HepG2 (cell line): Measurements from ENCODE around the gene ACD. TPM values are rescaled to one million over a fixed set of nuclear protein-coding genes. Genes with fewer than 3 reads are reported as not detected.

Experiments
- ATAC-seq: fragments of 200-7000 bp; cut with Tn5 transposase; 3 replicates; pipeline ENCODE4 v1.9.1; 2020; ENCODE audit warnings: mild to moderate bottlenecking, moderate library complexity
- BruUV-seq: library from RNA; stranded (reverse); fragments of 400-500 nt; replicated peaks from 2 replicates; lab custom pipeline; 2021; lab: Mats Ljungman, UMichigan
- CTCF ChIA-PET: fragments of 300-600 bp; formaldehyde crosslinking; extraction: SDS; loops from one replicate; lab custom pipeline; 2021; ENCODE audit warnings: low total read pairs, inconsistent platforms, low intra/inter-chr PET ratio; lab: Yijun Ruan, JAX
- POLR2A ChIA-PET: fragments of 350-600 bp; sonication (Branson Sonifier 250); formaldehyde crosslinking; loops from one replicate; lab custom pipeline; 2020; ENCODE audit warnings: antibody characterized with exemption, inconsistent platforms; lab: Yijun Ruan, JAX
- DNase-seq: peaks from one replicate; pipeline ENCODE4 v3.0.0-alpha.2; 2015; ENCODE audit warnings: low spot score
- FAIRE-seq: peaks from 3 replicates; lab custom pipeline; 2011; peaks lifted over from hg19 to GRCh38; lab: Jason Lieb, UNC
- H2AFZ ChIP-seq: one replicate; pipeline ENCODE4 v1.6.1; 2011; ENCODE audit warnings: low read length, inconsistent platforms
- H3K27ac ChIP-seq: fragments of 300-600 bp; 3 replicates; pipeline ENCODE4 v1.8.0; 2011; ENCODE audit warnings: mixed run types, mild to moderate bottlenecking, mixed read lengths, low read length, inconsistent platforms; ENCODE audit not compliant: insufficient read depth; ENCODE audit errors: extremely low read length
- H3K27me3 ChIP-seq, 2 experiments: fragments of 200-600 bp in 1 of 2; 2 replicates in 1 of 2; 3 replicates in 1 of 2; pipeline versions ENCODE4 v1.6.0 to v1.8.0; 2011; ENCODE audit warnings: low read length in 2 of 2, mild to moderate bottlenecking in 2 of 2, moderate library complexity in 2 of 2, inconsistent platforms in 1 of 2; ENCODE audit not compliant: insufficient read depth in 2 of 2, control insufficient read depth in 1 of 2
- H3K36me3 ChIP-seq, 2 experiments: fragments of 200-600 bp in 1 of 2; replicated peaks in 1 of 2; 2 replicates in 1 of 2; 3 replicates in 1 of 2; pipeline versions ENCODE4 v1.5.1 to v1.8.0; 2011; ENCODE audit warnings: low read length in 2 of 2, inconsistent platforms in 1 of 2; ENCODE audit not compliant: insufficient read depth in 2 of 2, control insufficient read depth in 1 of 2
- H3K4me1 ChIP-seq: 2 replicates; pipeline ENCODE4 v1.5.1; 2012; ENCODE audit warnings: low read length, inconsistent platforms; ENCODE audit not compliant: insufficient read depth
- H3K4me2 ChIP-seq: 2 replicates; pipeline ENCODE4 v1.6.0; 2011; ENCODE audit warnings: low read depth, low read length, inconsistent platforms
- H3K4me3 ChIP-seq, 3 experiments: fragments of 200-600 bp in 1 of 3; sonication (generic), shearing (Covaris generic) in 1 of 3; replicated peaks in 1 of 3; 2 replicates each; pipeline ENCODE4 v1.5.1; 2011 to 2016; ENCODE audit warnings: low read length in 3 of 3, inconsistent platforms in 2 of 3, low read depth in 2 of 3, mild to moderate bottlenecking in 2 of 3, control low read depth in 1 of 3, mixed read lengths in 1 of 3; ENCODE audit not compliant: insufficient read depth in 1 of 3
- H3K79me2 ChIP-seq: one replicate; pipeline ENCODE4 v1.6.1; 2011; ENCODE audit warnings: low read length, inconsistent platforms; ENCODE audit not compliant: insufficient read depth
- H3K9ac ChIP-seq: 2 replicates; pipeline ENCODE4 v1.6.0; 2011; ENCODE audit warnings: mild to moderate bottlenecking, low read depth, low read length, inconsistent platforms; ENCODE audit not compliant: insufficient read depth
- H3K9me3 ChIP-seq: 2 replicates; pipeline ENCODE4 v1.5.1; 2012; ENCODE audit warnings: mild to moderate bottlenecking, low read length
- H4K20me1 ChIP-seq: 2 replicates; pipeline ENCODE4 v1.6.0; 2011; ENCODE audit warnings: inconsistent platforms, mild to moderate bottlenecking, low read length, moderate library complexity; ENCODE audit not compliant: insufficient read depth
- ATF5 ChIP-seq: sonication (generic); formaldehyde crosslinking; IDR thresholded peaks from 2 replicates; pipeline ENCODE4 v1.4.0; 2020; ENCODE audit warnings: mild to moderate bottlenecking, low read depth, missing genetic modification reagents
- BCL6 ChIP-seq: IDR thresholded peaks from 2 replicates; pipeline ENCODE4 v1.6.1; 2016; ENCODE audit warnings: missing genetic modification reagents, missing compliant biosample characterization
- CENPX ChIP-seq: sonication (generic); formaldehyde crosslinking; IDR thresholded peaks from 2 replicates; pipeline ENCODE4 v1.9.0; 2021; ENCODE audit warnings: mild to moderate bottlenecking, missing genetic modification reagents, moderate library complexity
- FOXM1 ChIP-seq: sonication (generic); formaldehyde crosslinking; IDR thresholded peaks from 2 replicates; pipeline ENCODE4 v1.5.0; 2020; ENCODE audit warnings: missing genetic modification reagents
- HMG20A ChIP-seq: IDR thresholded peaks from 2 replicates; pipeline ENCODE4 v1.6.1; 2016; ENCODE audit warnings: borderline replicate concordance
- HNRNPL ChIP-seq: fragments of 200-400 bp; formaldehyde crosslinking; IDR thresholded peaks from 2 replicates; pipeline ENCODE4 v1.6.1; 2017; ENCODE audit warnings: mild to moderate bottlenecking, low read depth, low read length
- MAFG ChIP-seq: sonication (generic); formaldehyde crosslinking; IDR thresholded peaks from 2 replicates; pipeline ENCODE4 v1.5.1; 2020; ENCODE audit warnings: mild to moderate bottlenecking, missing genetic modification reagents
- MXI1 ChIP-seq: IDR thresholded peaks from 3 replicates; pipeline ENCODE4 v1.6.1; 2012; ENCODE audit warnings: low read depth, low read length, inconsistent platforms, borderline replicate concordance
- PRDM10 ChIP-seq: sonication (generic); formaldehyde crosslinking; IDR thresholded peaks from 2 replicates; pipeline ENCODE4 v1.4.0; 2020; ENCODE audit warnings: low read depth, missing genetic modification reagents
- THAP8 ChIP-seq: sonication (generic); formaldehyde crosslinking; IDR thresholded peaks from 2 replicates; pipeline ENCODE4 v1.5.1; 2020; ENCODE audit warnings: missing genetic modification reagents, mild to moderate bottlenecking, borderline replicate concordance
- ZNF572 ChIP-seq: sonication (generic); formaldehyde crosslinking; IDR thresholded peaks from 2 replicates; pipeline ENCODE4 v1.5.1; 2020; ENCODE audit warnings: mild to moderate bottlenecking, missing genetic modification reagents
- ZSCAN25 ChIP-seq: sonication (generic); formaldehyde crosslinking; IDR thresholded peaks from 2 replicates; pipeline ENCODE4 v1.8.0; 2022; ENCODE audit warnings: mild to moderate bottlenecking, missing genetic modification reagents
- WGBS: methylation state at CpG from one replicate; pipeline ENCODE4 v1.1.6; 2017; ENCODE audit warnings: low lambda C conversion rate; 5-methylcytosine and 5-hydroxymethylcytosine counted together
- in situ Hi-C: cut with HindIII; loops from 2 replicates; pipeline ENCODE4 v1.10.0; 2017; ENCODE audit warnings: low pct_unique_long_range_greater_than_20kb; ENCODE audit not compliant: extremely low pct_ligation_motif_present
- intact Hi-C: fragments of 100-400 bp; cut with micrococcal nuclease; formaldehyde crosslinking; loops from one replicate; pipeline ENCODE4 v1.10.0; 2022; ENCODE audit not compliant: unreplicated experiment
- polyA plus RNA-seq, 8 experiments: library from polyadenylated mRNA; depleted of rRNA in 3 of 8; stranded (reverse) in 7 of 8; unstranded in 1 of 8; fragments of >200 nt; fragmentation: Illumina TruSeq in 4 of 8; extraction: Trizol in 4 of 8; gene quantifications; 2 replicates each; pipeline versions ENCODE4 v1.2.1 to v1.2.3, GENCODE V29; 2011 to 2016; ENCODE audit warnings: low read depth in 4 of 8, missing spikeins in 1 of 8, mixed read lengths in 1 of 8; ENCODE audit not compliant: insufficient read depth in 1 of 8
- total RNA-seq, 5 experiments: library from RNA; depleted of rRNA; stranded (reverse); fragments of >200 nt; fragmentation: Illumina TruSeq; extraction: Trizol; gene quantifications; 2 replicates each; pipeline ENCODE4 v1.2.3, GENCODE V29; 2016; ENCODE audit warnings: low read depth in 1 of 5
- TF ChIP-seq, protein P1 (sequence below): sonication (generic); formaldehyde crosslinking; IDR thresholded peaks from 2 replicates; pipeline ENCODE4 v1.5.0; 2020; ENCODE audit warnings: mild to moderate bottlenecking, missing genetic modification reagents

The ACD gene
- total and polyA plus RNA-seq, 2 of the 13 experiments (the other 11 are each of a cell fraction or from before 2014, with no cell fraction given): 32.6 to 38.3 TPM

GRCh38 chr16:67647111-67647651 is 12.9 kb downstream of the ACD start (continued):
- TF ChIP-seq PRDM10: no peak
- TF ChIP-seq, all 625 proteins: peak for 2

DNA sequence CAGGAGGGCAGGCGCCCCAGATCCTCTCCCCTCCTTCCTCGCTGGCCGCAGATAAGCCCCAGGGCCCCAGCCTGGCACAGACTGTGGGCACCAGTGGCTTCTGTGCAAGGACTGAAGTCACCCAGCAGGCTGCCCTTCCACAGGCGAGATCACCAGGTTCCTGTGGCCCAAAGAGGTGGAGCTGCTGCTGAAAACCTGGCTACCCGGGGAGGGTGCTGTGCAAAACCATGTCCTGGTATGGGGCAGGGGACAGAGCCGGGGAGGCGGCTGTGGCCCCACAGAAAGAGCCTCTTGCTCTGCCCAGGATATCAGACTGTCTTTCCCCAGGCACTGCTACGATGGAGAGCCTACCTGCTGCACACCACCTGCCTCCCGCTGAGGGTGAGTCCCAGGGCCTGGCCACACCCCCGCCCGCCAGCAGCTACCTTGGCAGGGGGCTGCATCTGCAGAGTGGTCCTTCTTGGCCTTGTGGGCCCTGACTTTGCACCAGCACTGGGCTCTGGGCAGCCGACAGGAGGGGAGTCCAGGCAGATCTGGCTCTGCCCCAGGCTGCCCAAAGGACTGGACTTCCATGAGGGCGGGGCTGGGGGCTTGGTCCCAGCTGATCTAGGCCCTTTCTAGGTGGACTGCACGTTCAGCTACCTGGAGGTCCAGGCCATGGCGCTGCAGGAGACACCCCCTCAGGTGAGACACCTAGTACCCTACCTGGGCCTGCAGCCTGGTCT is 14.5 kb downstream of the ACD start:
- Histone ChIP-seq H3K27me3 (peaks cover 18 to 54% of the 10 kb centered on the region in 2 experiments), H3K36me3 (no peaks in the 10 kb centered on the region), H3K4me1 (peaks cover 32% of the 10 kb centered on the region), H3K4me3 (peak overlapping the region; percentile 47 to 71 (median 65); a peak in 3 of 6 replicates), H3K27ac (no peak overlapping the region), H3K4me2 (peak overlapping the region; percentile 99), H3K79me2 (no peaks in the 10 kb centered on the region), H3K9me3 (no peaks in the 10 kb centered on the region), H2AFZ (no peak overlapping the region), H3K9ac (peak overlapping the region; percentile 11; the same call in 1 of the 2 replicates), H4K20me1 (peaks cover under 1% of the 10 kb centered on the region; the same call in 1 of the 2 replicates)
- BruUV-seq: no TSS peak
- DNase-seq (no peak), ATAC-seq (peak; percentile 3), FAIRE-seq (no peak)
- intact Hi-C loops (no loop called here), in situ Hi-C loops (loop anchor here (5.0 kb wide), 1 partner anchor 98 kb away; no protein-coding TSS in a partner anchor)
- 70% methylated on average over 10 of the region's 15 CpGs for WGBS
- POLR2A ChIA-PET: no interaction called here
- CTCF ChIA-PET: interaction anchor here (1.0 to 6.2 kb wide), 5 partner anchors 22 to 152 kb away, joined by 4 to 52 read pairs (median 8); partner anchors contain the start of gene CTCF
- TF ChIP-seq MXI1 (0 out of 3 replicates have a peak, but pooled peaks have one; percentile 3), ATF5 (no peak), ZNF572 (peak; percentile 89; the same call in 1 of the 2 replicates), HMG20A (CRISPR knock-in tag) (no peak), MAFG (CRISPR knock-in tag) (0 out of 2 replicates have a peak, but pooled peaks have one; percentile 12), THAP8 (CRISPR knock-in tag) (0 out of 2 replicates have a peak, but pooled peaks have one; percentile 57), CENPX (CRISPR knock-in tag) (no peak), ZSCAN25 (CRISPR knock-in tag) (no peak), BCL6 (CRISPR knock-in tag) (no peak), HNRNPL (peak; percentile 80; the same call in 1 of the 2 replicates), FOXM1 (CRISPR knock-in tag) (no peak)
- TF ChIP-seq, protein P1, sequence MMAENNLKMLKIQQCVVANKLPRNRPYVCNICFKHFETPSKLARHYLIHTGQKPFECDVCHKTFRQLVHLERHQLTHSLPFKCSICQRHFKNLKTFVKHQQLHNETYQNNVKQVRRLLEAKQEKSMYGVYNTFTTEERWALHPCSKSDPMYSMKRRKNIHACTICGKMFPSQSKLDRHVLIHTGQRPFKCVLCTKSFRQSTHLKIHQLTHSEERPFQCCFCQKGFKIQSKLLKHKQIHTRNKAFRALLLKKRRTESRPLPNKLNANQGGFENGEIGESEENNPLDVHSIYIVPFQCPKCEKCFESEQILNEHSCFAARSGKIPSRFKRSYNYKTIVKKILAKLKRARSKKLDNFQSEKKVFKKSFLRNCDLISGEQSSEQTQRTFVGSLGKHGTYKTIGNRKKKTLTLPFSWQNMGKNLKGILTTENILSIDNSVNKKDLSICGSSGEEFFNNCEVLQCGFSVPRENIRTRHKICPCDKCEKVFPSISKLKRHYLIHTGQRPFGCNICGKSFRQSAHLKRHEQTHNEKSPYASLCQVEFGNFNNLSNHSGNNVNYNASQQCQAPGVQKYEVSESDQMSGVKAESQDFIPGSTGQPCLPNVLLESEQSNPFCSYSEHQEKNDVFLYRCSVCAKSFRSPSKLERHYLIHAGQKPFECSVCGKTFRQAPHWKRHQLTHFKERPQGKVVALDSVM (CRISPR knock-in tag): no peak
